HG02970 (cell line): ENCODE measurements around the gene AMY1C.
"Not testable (repeated sequence)": the region's sequence is repeated elsewhere in the genome, so short reads cannot be mapped to it uniquely, and the experiment has no call there.

Source experiments
- ATAC-seq: cut with Tn5 transposase; IDR thresholded peaks from one replicate; pipeline ENCODE4 v1.9.1; 2021; ENCODE audit warnings: mild to moderate bottlenecking, moderate library complexity, moderate number of reproducible peaks; ENCODE audit not compliant: unreplicated experiment, low FRiP score

AMY1C gene

DNA sequence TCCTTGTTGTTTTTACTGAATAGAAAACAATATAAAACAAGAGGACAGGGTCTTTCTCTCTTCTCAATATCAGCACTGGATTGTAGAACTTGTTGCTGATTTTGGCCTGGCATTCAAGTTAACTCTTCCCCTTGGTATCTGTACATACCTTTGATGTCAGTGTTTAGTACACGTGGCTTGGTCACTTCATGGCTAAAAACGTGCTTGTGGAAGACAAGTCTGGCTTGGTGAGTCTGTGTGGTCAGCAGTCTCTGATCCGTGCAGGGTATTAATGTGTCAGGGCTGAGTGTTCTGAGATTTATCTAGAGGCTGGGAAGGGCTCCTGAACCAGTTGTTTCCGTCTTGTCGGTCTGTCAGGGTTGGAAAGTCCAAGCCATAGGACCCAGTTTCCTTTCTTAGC, at the start of gene AMY1C:
Gene AMY1C, plus strand, starts transcription at position 301 of the 400 bp plus-strand sequence. CDS start 572 bp downstream, outside the sequence.
- ATAC-seq: not testable (repeated sequence)

DNA sequence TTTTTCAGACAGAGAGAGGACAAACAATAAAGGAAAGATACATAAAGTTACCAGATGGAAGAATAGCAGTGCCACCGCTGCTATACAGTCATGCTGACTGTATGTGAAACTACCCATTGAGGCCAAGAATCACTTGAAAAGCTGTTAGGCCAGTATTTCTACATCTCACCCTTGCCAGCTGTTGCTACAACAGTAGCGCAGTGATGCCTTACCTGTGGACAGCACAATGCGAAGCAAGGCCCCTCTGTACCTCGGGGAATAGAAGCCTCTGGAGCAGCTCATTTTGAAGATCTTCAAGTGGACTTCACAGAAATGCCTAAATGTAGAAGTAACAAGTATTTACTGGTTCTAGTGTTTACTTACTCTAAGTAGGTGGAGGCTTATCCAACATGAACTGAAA, 49.0 kb upstream of the AMY1C start:
- ATAC-seq: not testable (repeated sequence)

DNA sequence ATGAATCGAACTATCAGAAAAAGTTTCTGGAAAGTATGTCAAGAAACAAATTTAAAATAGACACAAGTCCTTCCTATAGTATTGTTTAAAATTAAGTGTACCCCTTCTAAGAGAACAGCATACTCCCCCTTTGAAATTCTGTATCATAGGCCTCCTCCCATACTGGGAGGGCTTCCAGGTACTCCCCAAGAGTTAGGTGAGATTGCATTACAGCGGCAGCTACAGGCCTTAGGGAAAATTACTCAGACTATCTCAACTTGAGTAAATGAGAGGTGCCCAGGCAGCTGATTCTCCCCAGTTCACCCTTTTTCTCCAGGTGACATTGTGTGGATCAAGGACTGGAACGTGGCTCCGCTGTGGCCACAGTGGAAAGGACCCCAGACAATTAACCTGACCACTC, 48.4 kb upstream of the AMY1C start:
- ATAC-seq: not testable (repeated sequence)

DNA sequence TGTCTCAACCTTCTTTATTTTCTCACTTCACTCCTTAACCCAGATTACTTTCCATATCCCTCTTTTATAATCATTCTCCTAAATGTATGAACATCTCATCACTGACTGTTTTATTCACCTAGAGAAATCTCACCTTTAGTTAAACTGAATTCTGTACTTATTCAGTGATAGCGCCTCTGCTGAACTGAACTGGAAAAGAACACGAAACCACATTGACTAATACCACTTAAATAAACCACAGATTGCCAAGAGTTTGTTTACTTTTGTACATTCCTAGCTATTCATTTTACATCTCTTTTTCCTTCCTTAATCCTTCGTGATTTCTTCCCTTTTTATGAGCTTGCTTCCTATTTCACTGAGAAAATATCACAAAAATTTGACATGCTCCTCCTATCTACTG, 42.0 kb upstream of the AMY1C start:
- ATAC-seq: not testable (repeated sequence)

DNA sequence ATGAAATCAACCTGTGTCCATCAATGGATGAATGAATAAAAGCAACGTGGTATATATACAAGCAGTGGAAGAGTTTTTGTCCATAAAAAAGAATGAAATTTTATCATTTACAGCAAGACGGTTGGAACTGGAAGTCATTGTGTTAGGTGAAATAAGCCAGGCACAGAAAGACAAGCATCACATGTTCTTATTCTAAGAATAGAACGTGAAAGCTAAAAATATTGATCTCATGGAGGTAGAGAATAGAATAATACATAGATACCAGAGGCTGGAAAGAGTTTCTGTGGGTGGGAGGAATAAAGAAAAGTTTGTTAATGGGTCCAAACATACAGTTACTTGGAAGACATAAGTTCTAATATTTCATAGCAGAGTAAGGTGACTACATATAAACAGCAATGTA, 39.3 kb upstream of the AMY1C start:
- ATAC-seq: not testable (repeated sequence)

DNA sequence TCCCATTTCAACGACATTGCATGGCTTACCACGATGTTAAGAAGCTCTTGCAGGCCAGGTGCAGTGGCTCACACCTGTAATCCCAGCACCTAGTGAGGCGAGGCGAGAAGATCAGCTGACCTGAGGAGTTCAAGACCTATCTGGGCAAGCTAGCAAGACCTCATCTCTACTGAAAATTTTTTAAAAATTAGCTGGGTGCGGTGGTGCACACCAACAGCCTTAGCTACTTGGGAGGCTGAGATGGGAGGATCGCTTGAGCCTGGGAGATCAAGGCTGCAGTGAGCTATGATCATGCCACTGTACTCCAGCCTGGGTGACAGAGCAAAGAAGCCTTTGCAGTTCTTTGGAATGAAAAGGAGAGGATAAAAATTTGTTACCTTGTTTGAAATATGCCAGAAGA, 32.3 kb upstream of the AMY1C start:
- ATAC-seq: not testable (repeated sequence)

DNA sequence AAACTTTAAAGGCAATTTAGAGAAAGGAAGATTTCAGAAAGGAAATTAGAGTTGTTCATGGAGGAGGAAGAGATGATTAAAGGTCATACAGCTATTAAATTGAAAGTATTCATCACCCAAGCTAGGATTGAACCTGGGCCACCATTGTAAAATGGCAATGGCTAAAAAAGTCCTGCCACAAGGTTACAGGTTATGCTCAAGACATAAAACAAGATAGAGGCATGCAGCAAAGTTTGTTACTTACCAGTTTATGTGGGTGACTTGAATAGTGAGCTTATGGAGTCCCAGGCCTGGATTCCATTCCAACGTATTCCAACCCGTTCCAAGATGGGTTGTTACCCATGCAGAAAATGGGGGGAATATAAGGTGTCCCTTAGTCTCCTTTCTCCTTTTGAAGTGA, 28.2 kb upstream of the AMY1C start:
- not testable (repeated sequence) for ATAC-seq

DNA sequence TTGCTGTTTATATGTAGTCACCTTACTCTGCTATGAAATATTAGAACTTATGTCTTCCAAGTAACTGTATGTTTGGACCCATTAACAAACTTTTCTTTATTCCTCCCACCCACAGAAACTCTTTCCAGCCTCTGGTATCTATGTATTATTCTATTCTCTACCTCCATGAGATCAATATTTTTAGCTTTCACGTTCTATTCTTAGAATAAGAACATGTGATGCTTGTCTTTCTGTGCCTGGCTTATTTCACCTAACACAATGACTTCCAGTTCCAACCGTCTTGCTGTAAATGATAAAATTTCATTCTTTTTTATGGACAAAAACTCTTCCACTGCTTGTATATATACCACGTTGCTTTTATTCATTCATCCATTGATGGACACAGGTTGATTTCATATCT, 14.4 kb upstream of the AMY1C start:
- not testable (repeated sequence) for ATAC-seq

DNA sequence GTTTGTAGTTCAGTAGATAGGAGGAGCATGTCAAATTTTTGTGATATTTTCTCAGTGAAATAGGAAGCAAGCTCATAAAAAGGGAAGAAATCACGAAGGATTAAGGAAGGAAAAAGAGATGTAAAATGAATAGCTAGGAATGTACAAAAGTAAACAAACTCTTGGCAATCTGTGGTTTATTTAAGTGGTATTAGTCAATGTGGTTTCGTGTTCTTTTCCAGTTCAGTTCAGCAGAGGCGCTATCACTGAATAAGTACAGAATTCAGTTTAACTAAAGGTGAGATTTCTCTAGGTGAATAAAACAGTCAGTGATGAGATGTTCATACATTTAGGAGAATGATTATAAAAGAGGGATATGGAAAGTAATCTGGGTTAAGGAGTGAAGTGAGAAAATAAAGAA, 11.7 kb upstream of the AMY1C start:
- ATAC-seq: not testable (repeated sequence)

DNA sequence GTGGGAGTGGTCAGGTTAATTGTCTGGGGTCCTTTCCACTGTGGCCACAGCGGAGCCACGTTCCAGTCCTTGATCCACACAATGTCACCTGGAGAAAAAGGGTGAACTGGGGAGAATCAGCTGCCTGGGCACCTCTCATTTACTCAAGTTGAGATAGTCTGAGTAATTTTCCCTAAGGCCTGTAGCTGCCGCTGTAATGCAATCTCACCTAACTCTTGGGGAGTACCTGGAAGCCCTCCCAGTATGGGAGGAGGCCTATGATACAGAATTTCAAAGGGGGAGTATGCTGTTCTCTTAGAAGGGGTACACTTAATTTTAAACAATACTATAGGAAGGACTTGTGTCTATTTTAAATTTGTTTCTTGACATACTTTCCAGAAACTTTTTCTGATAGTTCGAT, 5.2 kb upstream of the AMY1C start:
- ATAC-seq: not testable (repeated sequence)

DNA sequence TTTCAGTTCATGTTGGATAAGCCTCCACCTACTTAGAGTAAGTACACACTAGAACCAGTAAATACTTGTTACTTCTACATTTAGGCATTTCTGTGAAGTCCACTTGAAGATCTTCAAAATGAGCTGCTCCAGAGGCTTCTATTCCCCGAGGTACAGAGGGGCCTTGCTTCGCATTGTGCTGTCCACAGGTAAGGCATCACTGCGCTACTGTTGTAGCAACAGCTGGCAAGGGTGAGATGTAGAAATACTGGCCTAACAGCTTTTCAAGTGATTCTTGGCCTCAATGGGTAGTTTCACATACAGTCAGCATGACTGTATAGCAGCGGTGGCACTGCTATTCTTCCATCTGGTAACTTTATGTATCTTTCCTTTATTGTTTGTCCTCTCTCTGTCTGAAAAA, 4.7 kb upstream of the AMY1C start:
- not testable (repeated sequence) for ATAC-seq

DNA sequence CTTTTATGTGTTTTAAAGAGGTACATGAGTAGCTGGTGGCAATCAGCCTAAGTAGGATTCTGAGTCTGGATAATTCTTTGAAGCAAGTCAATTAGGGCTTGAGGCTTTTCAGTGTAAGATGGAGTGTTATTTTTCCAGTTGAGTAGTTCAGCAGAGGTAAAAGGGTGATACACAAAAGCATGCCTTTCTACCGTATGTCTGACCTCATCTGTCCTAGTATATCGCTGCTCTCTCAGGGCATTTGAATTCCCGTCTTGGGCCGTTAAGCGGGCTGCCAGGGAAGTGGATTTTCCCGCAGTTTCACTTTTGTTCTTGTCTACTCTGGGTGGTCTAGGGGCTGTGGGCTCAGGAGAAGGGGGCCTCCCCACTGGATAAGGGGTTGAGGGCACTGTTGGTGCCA, 1.4 kb upstream of the AMY1C start:
- ATAC-seq: not testable (repeated sequence)

DNA sequence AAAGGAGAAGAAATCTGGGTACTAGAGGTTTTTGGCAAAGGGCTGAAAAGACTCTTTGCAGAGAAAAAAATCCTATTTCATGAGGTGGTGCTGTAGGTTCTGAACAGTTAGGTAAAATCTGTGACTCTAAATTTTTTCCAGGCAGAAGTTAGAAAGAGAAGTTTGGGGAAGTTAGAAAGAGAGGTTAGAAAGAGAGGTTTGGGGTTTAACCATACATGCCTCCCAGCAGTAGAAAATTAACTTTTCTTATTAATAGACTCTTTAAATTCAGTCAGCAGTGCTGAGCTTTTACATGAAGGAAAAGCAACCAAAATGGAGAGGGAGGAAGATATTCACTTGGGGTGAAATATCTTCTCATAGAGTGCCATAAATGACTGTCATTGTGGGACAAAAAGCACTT, 12.2 kb downstream of the AMY1C start:
- ATAC-seq: no peak

DNA sequence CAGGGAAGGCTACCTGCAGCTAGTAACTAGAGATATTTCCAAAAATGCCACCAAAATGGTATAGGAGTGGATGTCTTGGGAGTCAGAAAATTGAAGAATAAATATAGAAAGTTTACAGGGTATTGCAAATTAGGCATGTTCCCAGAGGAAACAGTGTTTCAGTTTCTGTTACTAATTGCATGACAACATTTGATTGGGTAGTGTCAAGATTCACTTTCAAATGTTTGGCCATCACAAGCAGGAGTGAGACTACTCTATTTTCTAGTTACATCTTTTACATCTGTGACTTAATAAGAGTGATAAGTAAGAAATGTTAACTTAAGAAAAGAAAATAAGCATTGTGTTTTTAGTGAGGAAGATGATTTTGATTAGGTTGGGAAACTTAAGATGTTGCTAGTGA, 30.2 kb downstream of the AMY1C start:
- ATAC-seq: no peak

DNA sequence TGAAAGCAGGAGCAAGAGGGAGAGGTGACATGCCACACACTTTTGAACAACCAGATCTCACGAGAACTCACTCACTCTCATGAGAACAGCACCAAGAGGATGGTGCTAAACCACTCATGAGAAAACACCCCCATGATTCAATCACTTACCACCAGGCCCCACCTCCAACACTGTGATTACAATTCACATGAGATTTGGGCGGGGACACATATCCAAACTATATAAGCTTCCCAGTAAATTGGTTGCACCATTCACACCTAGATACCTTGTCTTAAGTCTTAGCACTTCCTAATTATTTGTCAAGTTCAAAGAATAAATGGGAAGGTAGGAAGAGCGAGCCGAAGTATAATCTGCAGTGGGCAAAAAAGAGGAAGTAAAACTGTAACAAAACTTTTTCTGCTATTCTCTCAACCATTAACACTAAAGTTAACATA, 34.3 kb downstream of the AMY1C start:
- no peak for ATAC-seq

DNA sequence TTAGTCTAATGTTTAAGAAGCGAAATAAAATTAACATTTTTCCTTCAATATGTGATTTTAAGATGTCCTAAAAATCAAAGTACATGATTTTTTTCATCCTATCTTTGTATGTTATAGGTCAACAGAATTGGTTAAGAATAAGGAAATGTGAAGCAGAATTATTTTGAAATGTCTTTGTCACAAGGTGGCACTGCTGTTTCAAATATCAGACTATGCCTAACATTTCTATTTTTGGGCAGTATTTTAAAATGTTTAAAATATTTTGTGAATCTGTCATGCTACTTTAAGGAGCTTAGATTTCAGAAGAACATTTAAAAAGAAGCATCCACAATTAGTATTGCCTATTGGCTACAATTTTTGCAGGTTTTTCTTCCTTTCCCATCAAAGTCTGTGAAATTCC, 38.7 kb downstream of the AMY1C start:
- no peak for ATAC-seq

DNA sequence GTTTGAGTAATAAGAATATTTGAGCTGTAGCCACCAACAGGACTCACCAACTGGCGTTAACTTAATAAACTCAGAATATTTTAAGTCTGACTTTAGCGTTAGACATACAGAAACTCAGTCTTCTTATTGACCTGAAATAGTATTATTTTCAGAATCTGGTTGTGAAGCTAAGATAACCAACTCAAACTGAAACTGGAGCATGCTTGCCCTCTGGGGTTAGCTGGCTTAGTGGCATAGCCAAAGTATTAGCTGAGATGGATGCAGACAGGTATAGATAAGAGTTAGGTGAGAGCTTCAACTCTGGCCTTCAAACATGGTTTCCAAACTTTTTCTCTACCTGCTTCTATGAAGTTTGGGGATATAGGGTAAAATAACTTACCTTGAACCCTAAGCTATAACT, 40.5 kb downstream of the AMY1C start:
- no peak for ATAC-seq
